ENCODE results near the gene MYEF2. TPM values are rescaled to one million over a fixed set of nuclear protein-coding genes. Genes with fewer than 3 reads are reported as not detected.

MYEF2 gene
- total and polyA plus RNA-seq, 2 of the 8 experiments (the other 6 are each of a cell fraction or from before 2014, with no cell fraction given) = 18.9 to 79.2 TPM

GRCh38 chr15:48221261-48221660 lies 43.2 kb upstream of the MYEF2 start:
- Histone ChIP-seq H3K14ac (ENCODE audit: insufficient read length) (no peak overlapping the region), H2BK120ac (replicated peaks; ENCODE audit: low read depth, low read length) (no peak overlapping the region), H3K9ac (replicated peaks in 1 of 4; ENCODE audit: extremely low read depth in 1 of 4, low read depth in 3 of 4, low read length in 3 of 4) (no peak overlapping the region), H2BK5ac (ENCODE audit: low read depth, low read length) (no peak overlapping the region), H3K4me2 (ENCODE audit: insufficient read depth in 1 of 2, low read depth in 2 of 2, low read length in 2 of 2) (no peak overlapping the region), H3K23ac (ENCODE audit: insufficient read length) (no peak overlapping the region), H2BK15ac (ENCODE audit: low read length) (no peak overlapping the region), H3K4me1 (replicated peaks in 1 of 4; ENCODE audit: control insufficient read depth in 3 of 4, insufficient read depth in 4 of 4, low read length in 3 of 4) (no peaks in the 10 kb centered on the region), H3K79me2 (ENCODE audit: control insufficient read depth in 1 of 2, insufficient read depth in 2 of 2, low read length in 2 of 2) (no peaks in the 10 kb centered on the region), H3K18ac (ENCODE audit: extremely low read depth, low read length) (no peak overlapping the region), H3K27me3 (replicated peaks in 1 of 4; ENCODE audit: control insufficient read depth in 3 of 4, extremely low read depth in 1 of 4, insufficient read depth in 3 of 4, low read length in 3 of 4) (no peaks in the 10 kb centered on the region), H2BK20ac (ENCODE audit: low read length) (no peak overlapping the region), H4K5ac (ENCODE audit: insufficient read length, low read depth, low read length) (no peak overlapping the region), H2AFZ (ENCODE audit: low read length) (no peak overlapping the region), H2BK12ac (ENCODE audit: low read depth, low read length) (no peak overlapping the region), H3K4me3 (ENCODE audit: extremely low read depth in 1 of 4, insufficient read depth in 2 of 4, low read depth in 3 of 4, low read length in 4 of 4) (no peak overlapping the region), H3K27ac (ENCODE audit: low read depth, low read length) (no peak overlapping the region), H4K8ac (ENCODE audit: extremely low read depth, insufficient read depth, low read length) (no peak overlapping the region), H3K9me3 (ENCODE audit: insufficient read depth in 2 of 2, low read depth in 1 of 2, low read length in 1 of 2) (no peaks in the 10 kb centered on the region), H4K20me1 (replicated peaks in 1 of 2; ENCODE audit: control insufficient read depth in 1 of 2, insufficient read depth in 2 of 2, low read length in 2 of 2) (no peaks in the 10 kb centered on the region), H3K79me1 (ENCODE audit: low read depth, low read length) (no peaks in the 10 kb centered on the region), H3K36me3 (ENCODE audit: control insufficient read depth in 2 of 4, insufficient read depth in 4 of 4, low read length in 3 of 4) (no peaks in the 10 kb centered on the region), H2AK5ac (ENCODE audit: low read depth, low read length) (no peak overlapping the region), H4K91ac (replicated peaks; ENCODE audit: insufficient read length, low read length) (no peak overlapping the region), H3K56ac (replicated peaks; ENCODE audit: insufficient read length, low read depth, low read length) (no peak overlapping the region), H3K23me2 (ENCODE audit: low read depth, low read length) (no peaks in the 10 kb centered on the region), H3K4ac (replicated peaks; ENCODE audit: insufficient read length, low read depth, low read length) (no peak overlapping the region)
- WGBS, 2 experiments (ENCODE audit: extremely low coverage in 1 of 2, insufficient coverage in 1 of 2, insufficient read length in 1 of 2, insufficient replicate concordance in 2 of 2, low coverage in 1 of 2, low lambda C conversion rate in 2 of 2, missing lambda C conversion rate in 1 of 2) = 86% methylated on average over 1 of the region's 1 CpG; no CpG with 5 or more reads in 1 of the 2 experiments
- POLR2A ChIA-PET (ENCODE audit: partially characterized antibody) = no interaction called here
- CTCF ChIA-PET (ENCODE audit: partially characterized antibody) = no interaction called here
- FAIRE-seq = no peak
- TF ChIP-seq CHD1 (IDR thresholded peaks at IDR 0.05; ENCODE audit: low read depth, low read length) (no peak), RFX5 (IDR thresholded peaks at IDR 0.05; ENCODE audit: borderline replicate concordance, low read depth, low read length) (no peak), TAF7 (optimal IDR thresholded peaks at IDR 0.05; ENCODE audit: borderline replicate concordance, low read depth, low read length) (no peak), HDAC2 (IDR thresholded peaks at IDR 0.05; ENCODE audit: borderline replicate concordance in 1 of 2, low read depth in 2 of 2, low read length in 2 of 2) (no peak), BCL11A (IDR thresholded peaks at IDR 0.05; ENCODE audit: low read depth in 2 of 2, low read length in 2 of 2) (no peak), MAFK (IDR thresholded peaks at IDR 0.05; ENCODE audit: low read depth, low read length) (no peak)
- no peak for DNase-seq (ENCODE audit: low read depth in 1 of 2, low spot score in 2 of 2)
